Body of pancreas (tissue), 4 donors: Measurements from ENCODE around the gene NOTUM.

Source experiments
- CTCF ChIP-seq, 7 experiments: fragments of 450-650 bp in 4 of 7; fragments of 200-600 bp in 3 of 7; sonication (generic) in 3 of 7; IDR thresholded peaks; one replicate each; pipeline ENCODE4 v1.5.1; 2016 to 2019; ENCODE audit warnings: antibody characterized with exemption in 7 of 7
- POLR2A ChIP-seq, 3 donors: fragments of 450-650 bp; IDR thresholded peaks; one replicate each; pipeline ENCODE4 v1.6.1; 2016; ENCODE audit warnings: antibody characterized with exemption in 3 of 3, mild to moderate bottlenecking in 2 of 3

GRCh38 chr17:81968396-81968745 is 7.4 kb upstream of the NOTUM start:
- TF ChIP-seq CTCF (IDR thresholded peaks at IDR 0.05) = no peak
- no peak for TF ChIP-seq POLR2A (IDR thresholded peaks at IDR 0.05)
